Adipocyte (in vitro differentiated cells): ENCODE data around the gene ATF7IP2.

ENCODE experiments used
- DNase-seq: peaks from one replicate; pipeline ENCODE4 v3.0.0-alpha.2; 2015; ENCODE audit warnings: low read depth
- H3K27me3 ChIP-seq: replicated peaks from 2 replicates; pipeline ENCODE4 v1.7.0; 2013; ENCODE audit warnings: mild to moderate bottlenecking, low read length, moderate library complexity; ENCODE audit not compliant: control insufficient read depth, insufficient read depth
- H3K36me3 ChIP-seq: 2 replicates; pipeline ENCODE4 v1.7.0; 2013; ENCODE audit warnings: low read length, mild to moderate bottlenecking, moderate library complexity; ENCODE audit not compliant: control insufficient read depth, insufficient read depth, severe bottlenecking
- H3K4me1 ChIP-seq: 2 replicates; pipeline ENCODE4 v1.7.0; 2013; ENCODE audit warnings: mild to moderate bottlenecking, low read length, moderate library complexity; ENCODE audit not compliant: control insufficient read depth, insufficient read depth
- H3K4me3 ChIP-seq: 2 replicates; pipeline ENCODE4 v1.7.0; 2013; ENCODE audit warnings: mild to moderate bottlenecking, low read length, moderate library complexity
- H3K9ac ChIP-seq: 2 replicates; pipeline ENCODE4 v1.7.0; 2013; ENCODE audit warnings: mild to moderate bottlenecking, low read length, moderate library complexity
- H3K9me3 ChIP-seq: 2 replicates; pipeline ENCODE4 v1.7.0; 2013; ENCODE audit warnings: mild to moderate bottlenecking, low read length, moderate library complexity; ENCODE audit not compliant: control insufficient read depth

The ATF7IP2 gene

GRCh38 chr16:10528635-10529034, 142.8 kb downstream of the ATF7IP2 start:
- DNase-seq: no peak
- Histone ChIP-seq H3K4me3 (no peak overlapping the region), H3K9me3 (no peaks in the 10 kb centered on the region), H3K4me1 (no peaks in the 10 kb centered on the region), H3K36me3 (peaks cover 14% of the 10 kb centered on the region), H3K9ac (no peak overlapping the region), H3K27me3 (no peaks in the 10 kb centered on the region)

GRCh38 chr16:10529895-10530669, 144.2 kb downstream of the ATF7IP2 start:
- DNase-seq: no peak
- Histone ChIP-seq H3K27me3 (no peaks in the 10 kb centered on the region), H3K9me3 (no peaks in the 10 kb centered on the region), H3K4me3 (no peak overlapping the region), H3K9ac (no peak overlapping the region), H3K4me1 (no peaks in the 10 kb centered on the region), H3K36me3 (peaks cover 14% of the 10 kb centered on the region)

- no peak overlapping the region for H3K9ac ChIP-seq
- H3K4me1 ChIP-seq: no peaks in the 10 kb centered on the region
- no peaks in the 10 kb centered on the region for H3K9me3 ChIP-seq
- peaks cover 16% of the 10 kb centered on the region for H3K36me3 ChIP-seq
- H3K4me3 ChIP-seq: no peak overlapping the region
- H3K27me3 ChIP-seq: no peaks in the 10 kb centered on the region
- no peak for DNase-seq
These were observed 144.8 kb downstream of the ATF7IP2 start for GRCh38 chr16:10530685-10531084.

GRCh38 chr16:10531582-10531981, 145.7 kb downstream of the ATF7IP2 start:
- DNase-seq: no peak
- H3K4me1 ChIP-seq: no peaks in the 10 kb centered on the region
- no peak overlapping the region for H3K4me3 ChIP-seq
- no peaks in the 10 kb centered on the region for H3K9me3 ChIP-seq
- no peak overlapping the region for H3K9ac ChIP-seq
- peaks cover 25% of the 10 kb centered on the region for H3K36me3 ChIP-seq
- H3K27me3 ChIP-seq: no peaks in the 10 kb centered on the region
